Cardiac fibroblast (primary cell): ENCODE measurements around the gene C19orf53.
A peak's percentile ranks its signal among the peaks of the same experiment; 100 is the strongest.
"Not testable (repeated sequence)": the region's sequence is repeated elsewhere in the genome, so short reads cannot be mapped to it uniquely, and the experiment has no call there.

Experiments used
- DNase-seq, 2 donors: peaks; one replicate each; pipeline versions ENCODE4 v3.0.0 to v3.0.0-alpha.2; 2010; ENCODE audit warnings: low read depth in 2 of 2
- H3K4me3 ChIP-seq, 2 donors: replicated peaks in 1 of 2; 1 replicate in 1 of 2; 2 replicates in 1 of 2; pipeline ENCODE4 v1.5.1; 2011; ENCODE audit warnings: low read depth in 2 of 2, low read length in 2 of 2, mild to moderate bottlenecking in 2 of 2, moderate library complexity in 1 of 2
- TF ChIP-seq, protein P1 (sequence below): IDR thresholded peaks from one replicate; pipeline ENCODE4 v1.5.1; 2011; ENCODE audit warnings: low read depth, mild to moderate bottlenecking, low read length, inconsistent platforms

The C19orf53 gene

GRCh38 chr19:13770013-13770635, 4.1 kb upstream of the C19orf53 start:
- DNase-seq, result no peak
- TF ChIP-seq, protein P1, sequence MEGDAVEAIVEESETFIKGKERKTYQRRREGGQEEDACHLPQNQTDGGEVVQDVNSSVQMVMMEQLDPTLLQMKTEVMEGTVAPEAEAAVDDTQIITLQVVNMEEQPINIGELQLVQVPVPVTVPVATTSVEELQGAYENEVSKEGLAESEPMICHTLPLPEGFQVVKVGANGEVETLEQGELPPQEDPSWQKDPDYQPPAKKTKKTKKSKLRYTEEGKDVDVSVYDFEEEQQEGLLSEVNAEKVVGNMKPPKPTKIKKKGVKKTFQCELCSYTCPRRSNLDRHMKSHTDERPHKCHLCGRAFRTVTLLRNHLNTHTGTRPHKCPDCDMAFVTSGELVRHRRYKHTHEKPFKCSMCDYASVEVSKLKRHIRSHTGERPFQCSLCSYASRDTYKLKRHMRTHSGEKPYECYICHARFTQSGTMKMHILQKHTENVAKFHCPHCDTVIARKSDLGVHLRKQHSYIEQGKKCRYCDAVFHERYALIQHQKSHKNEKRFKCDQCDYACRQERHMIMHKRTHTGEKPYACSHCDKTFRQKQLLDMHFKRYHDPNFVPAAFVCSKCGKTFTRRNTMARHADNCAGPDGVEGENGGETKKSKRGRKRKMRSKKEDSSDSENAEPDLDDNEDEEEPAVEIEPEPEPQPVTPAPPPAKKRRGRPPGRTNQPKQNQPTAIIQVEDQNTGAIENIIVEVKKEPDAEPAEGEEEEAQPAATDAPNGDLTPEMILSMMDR, result no peak
- H3K4me3 ChIP-seq, result no peak overlapping the region

- no peak overlapping the region for H3K4me3 ChIP-seq
- no peak for DNase-seq
- TF ChIP-seq, protein P1, result no peak
These were observed 4.1 kb downstream of the C19orf53 start for GRCh38 chr19:13778398-13778797.

DNA sequence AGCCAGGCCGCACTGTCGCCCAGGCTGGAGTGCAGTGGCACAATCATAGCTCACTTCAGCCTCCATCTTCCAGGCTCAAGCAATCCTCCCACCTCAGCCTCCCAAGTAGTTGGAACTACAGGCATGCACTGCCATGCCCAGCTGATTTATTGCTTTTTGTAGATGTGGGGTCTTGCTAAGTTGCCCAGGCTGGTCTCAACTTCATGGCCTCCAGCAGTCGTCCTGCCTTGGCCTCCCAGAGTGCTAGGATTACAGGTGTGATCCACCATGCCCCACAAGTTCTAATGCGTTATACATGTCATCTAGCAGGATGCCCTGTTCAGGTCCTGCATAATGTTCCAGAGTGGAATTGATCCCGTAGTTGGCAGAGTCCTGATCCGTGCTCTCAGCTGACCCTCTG, 4.6 kb downstream of the C19orf53 start:
- TF ChIP-seq, protein P1, result no peak
- no peak overlapping the region for H3K4me3 ChIP-seq
- DNase-seq, result no peak

- not testable (repeated sequence) for DNase-seq, H3K4me3 ChIP-seq
These were observed 5.5 kb downstream of the C19orf53 start for GRCh38 chr19:13779794-13780193.

- TF ChIP-seq, protein P1, result no peak
- no peak overlapping the region for H3K4me3 ChIP-seq
- peak; percentile 92 to 93 for DNase-seq
These were observed 7.3 kb downstream of the C19orf53 start for GRCh38 chr19:13781547-13781946.

DNA sequence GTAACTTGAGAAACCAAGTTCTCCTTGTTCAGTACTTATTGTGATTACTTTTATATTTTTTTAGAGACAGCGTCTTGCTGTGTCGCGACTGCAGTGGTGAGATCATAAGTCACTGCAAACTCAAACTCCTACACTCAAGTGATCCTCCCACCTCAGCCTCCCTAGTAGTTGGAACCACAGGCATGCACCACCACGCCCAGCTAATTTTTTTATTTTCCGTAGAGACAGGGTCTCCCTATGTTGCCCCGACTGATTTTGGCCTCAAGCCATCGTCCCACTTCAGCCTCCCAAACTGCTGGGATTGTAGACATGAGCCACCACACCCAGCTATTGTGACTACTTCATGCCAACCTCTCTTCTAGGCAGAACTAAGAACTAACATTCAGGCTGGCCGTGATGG, 8.3 kb downstream of the C19orf53 start:
- no peak overlapping the region for H3K4me3 ChIP-seq
- DNase-seq, result peak in 1 of 2 donors; percentile 24
- TF ChIP-seq, protein P1, result no peak

DNA sequence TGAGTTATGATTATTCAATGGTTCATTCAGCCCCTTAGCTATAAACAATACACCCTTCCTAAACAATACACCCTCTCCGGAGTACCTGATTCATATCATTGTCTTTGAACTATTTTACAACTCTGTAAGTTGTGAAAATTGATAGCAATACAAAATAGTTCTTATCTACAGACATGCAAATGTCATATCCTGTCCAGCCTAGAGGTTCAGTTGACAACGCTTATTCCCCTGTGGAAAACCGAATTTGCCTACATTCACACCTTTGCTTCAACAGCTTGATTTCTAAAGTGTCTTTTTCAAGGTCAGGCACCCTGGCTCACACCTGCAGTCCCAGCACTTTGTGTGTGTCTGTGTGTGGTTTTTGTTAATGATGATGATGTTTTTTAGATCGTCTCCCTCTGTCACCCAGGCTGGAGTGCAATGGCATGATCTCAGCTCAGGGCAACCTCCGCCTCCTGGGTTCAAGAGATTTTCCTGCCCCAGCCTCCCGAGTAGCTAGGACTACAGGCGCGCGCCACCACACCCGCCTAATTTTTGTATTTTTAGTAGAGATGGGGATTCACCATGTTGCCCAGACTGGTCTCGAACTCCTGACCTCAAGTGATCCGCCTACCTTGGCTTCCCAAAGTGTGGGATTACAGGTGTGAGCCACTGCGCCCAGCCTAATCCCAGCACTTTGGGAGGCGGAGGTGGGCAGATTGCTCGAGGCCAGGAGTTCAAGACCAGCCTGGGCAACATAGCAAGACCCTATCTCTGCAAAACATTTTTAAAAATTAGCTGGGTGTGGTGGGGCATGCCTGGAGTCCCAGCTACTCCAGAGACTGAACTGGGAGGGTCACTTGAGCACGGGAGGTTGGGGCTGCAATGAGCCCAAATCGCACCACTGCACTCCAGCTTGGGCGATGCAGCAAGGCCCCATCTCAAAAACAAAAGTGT, 9.6 kb downstream of the C19orf53 start:
- no peak overlapping the region for H3K4me3 ChIP-seq
- TF ChIP-seq, protein P1, result no peak
- DNase-seq, result no peak
